DMS114 treated with DMSO at 0.1 percent for 48 hours (cell line): ENCODE data around the gene ARMH4.

ENCODE experiments used
- DNase-seq: peaks from one replicate; lab custom pipeline; 2025; ENCODE audit not compliant: unreplicated experiment; lab: John Stamatoyannopoulos, UW

Gene ARMH4

GRCh38 chr14:58055497-58056010 is 96.5 kb downstream of the ARMH4 start:
- no peak for DNase-seq

- no peak for DNase-seq
Measured at GRCh38 chr14:58054100-58054499, 97.9 kb downstream of the ARMH4 start.

- no peak for DNase-seq
Measured at GRCh38 chr14:58048219-58048618, 103.8 kb downstream of the ARMH4 start.

- DNase-seq, result no peak
Measured at GRCh38 chr14:58027904-58028303, 124.1 kb downstream of the ARMH4 start.

GRCh38 chr14:58026967-58027366 is 125.0 kb downstream of the ARMH4 start:
- no peak for DNase-seq

- no peak for DNase-seq
Measured at GRCh38 chr14:58026219-58026618, 125.8 kb downstream of the ARMH4 start.

- no peak for DNase-seq
Measured at GRCh38 chr14:58014778-58015177, 137.2 kb downstream of the ARMH4 start.

- no peak for DNase-seq
Measured at GRCh38 chr14:58002618-58003017, 149.4 kb downstream of the ARMH4 start.

GRCh38 chr14:57999979-58000378 is 152.0 kb downstream of the ARMH4 start:
- no peak for DNase-seq

- DNase-seq, result no peak
Measured at GRCh38 chr14:57999471-57999870, 152.5 kb downstream of the ARMH4 start.

GRCh38 chr14:57998766-57999165 is 153.2 kb downstream of the ARMH4 start:
- no peak for DNase-seq

GRCh38 chr14:57991353-57991752 is 160.7 kb downstream of the ARMH4 start:
- DNase-seq, result no peak

GRCh38 chr14:57988445-57988844 is 163.6 kb downstream of the ARMH4 start:
- DNase-seq, result no peak

- no peak for DNase-seq
Measured at GRCh38 chr14:57987596-57988300, 164.3 kb downstream of the ARMH4 start.

- no peak for DNase-seq
Measured at GRCh38 chr14:57987051-57987450, 165.0 kb downstream of the ARMH4 start.

- DNase-seq, result no peak
Measured at GRCh38 chr14:57982804-57983634, 169.0 kb downstream of the ARMH4 start.

- DNase-seq, result no peak
Measured at GRCh38 chr14:57981817-57982560, 170.0 kb downstream of the ARMH4 start.

GRCh38 chr14:57979376-57980048 is 172.5 kb downstream of the ARMH4 start:
- no peak for DNase-seq

- DNase-seq, result no peak
Measured at GRCh38 chr14:57976701-57977100, 175.3 kb downstream of the ARMH4 start.

- no peak for DNase-seq
Measured at GRCh38 chr14:57974896-57975295, 177.1 kb downstream of the ARMH4 start.

GRCh38 chr14:57970594-57970993 is 181.4 kb downstream of the ARMH4 start:
- DNase-seq, result no peak
